Hematopoietic multipotent progenitor cell (in vitro differentiated cells): ENCODE measurements around the gene CCBE1. TPM values are rescaled to one million over a fixed set of nuclear protein-coding genes. Genes with fewer than 3 reads are reported as not detected.
"Not testable (repeated sequence)": the region's sequence is repeated elsewhere in the genome, so short reads cannot be mapped to it uniquely, and the experiment has no call there.

ENCODE experiments used
- DNase-seq, 3 donors: peaks; one replicate each; pipeline ENCODE4 v3.0.0-alpha.2; 2011 to 2015; ENCODE audit warnings: low read depth in 2 of 3, low spot score in 2 of 3
- total RNA-seq: library from RNA; depleted of rRNA; stranded (reverse); fragments of >200 nt; gene quantifications from one replicate; pipeline ENCODE4 v1.2.3, GENCODE V29; 2012

CCBE1 gene
- total RNA-seq, 1 donor: under 0.01 TPM

- no peak for DNase-seq
Measured at GRCh38 chr18:59550174-59550516, 147.1 kb downstream of the CCBE1 start.

GRCh38 chr18:59549503-59550173, 147.6 kb downstream of the CCBE1 start:
- DNase-seq: no peak

GRCh38 chr18:59547581-59548182, 149.5 kb downstream of the CCBE1 start:
- DNase-seq: no peak

- no peak for DNase-seq
Measured at GRCh38 chr18:59546188-59546587, 151.0 kb downstream of the CCBE1 start.

DNA sequence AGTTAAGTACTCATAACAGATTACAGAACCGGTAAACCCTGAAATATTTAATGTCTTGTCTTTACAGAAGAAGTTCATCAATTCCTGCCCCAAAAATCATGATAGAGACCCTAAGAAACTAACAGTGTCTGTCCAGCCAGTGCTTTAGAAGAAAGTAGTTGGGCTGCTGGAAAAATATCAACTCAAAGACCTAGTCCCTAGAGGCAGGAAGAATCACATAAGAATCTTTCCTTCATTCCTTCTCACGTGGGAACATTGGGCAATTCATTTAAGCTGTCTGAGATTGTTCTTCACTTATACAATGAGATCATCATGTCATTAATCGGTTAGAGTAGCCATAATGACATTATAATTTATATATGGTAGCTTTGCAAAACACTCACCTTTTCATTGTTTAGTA, 156.4 kb downstream of the CCBE1 start:
- no peak for DNase-seq

GRCh38 chr18:59540346-59540745, 156.9 kb downstream of the CCBE1 start:
- no peak for DNase-seq

DNA sequence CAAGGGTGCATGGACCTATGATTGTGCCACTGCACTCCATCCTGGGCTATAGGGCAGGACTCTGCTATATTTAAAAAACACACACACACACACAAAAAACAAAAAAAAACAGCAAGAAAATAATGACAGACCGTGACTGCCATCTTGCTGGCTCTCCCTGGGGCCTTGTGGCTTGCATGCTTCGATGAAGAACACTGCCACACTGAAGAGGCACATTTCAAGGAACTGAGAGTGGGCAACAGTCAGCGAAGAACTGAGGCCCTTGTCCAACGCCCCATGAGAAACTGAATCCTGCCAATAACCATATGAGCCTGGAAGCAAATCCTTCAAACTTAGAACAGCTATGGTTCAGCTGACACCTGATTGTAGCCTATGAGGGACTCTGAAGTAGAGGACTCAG, 158.1 kb downstream of the CCBE1 start:
- no peak for DNase-seq

DNA sequence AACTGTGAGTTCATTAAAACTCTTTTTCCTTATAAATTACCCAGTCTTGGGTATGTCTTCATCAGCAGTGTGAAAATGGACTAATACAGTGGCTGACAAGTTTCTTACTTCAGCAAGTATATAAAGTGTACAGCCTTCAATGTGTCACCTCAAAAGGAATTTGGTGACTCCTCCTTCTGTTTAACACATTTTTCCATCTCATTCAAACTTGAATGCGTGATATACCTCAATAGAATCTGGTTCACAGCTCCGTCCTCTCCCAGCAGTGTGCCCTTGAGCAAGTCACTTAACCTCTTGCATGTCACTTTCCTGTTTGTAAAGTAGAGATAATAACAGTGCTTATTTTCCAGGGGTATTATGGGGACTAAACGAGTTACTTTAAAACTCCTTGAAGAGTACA, 159.6 kb downstream of the CCBE1 start:
- DNase-seq: no peak

- no peak for DNase-seq
Measured at GRCh38 chr18:59536166-59536565, 161.1 kb downstream of the CCBE1 start.

DNA sequence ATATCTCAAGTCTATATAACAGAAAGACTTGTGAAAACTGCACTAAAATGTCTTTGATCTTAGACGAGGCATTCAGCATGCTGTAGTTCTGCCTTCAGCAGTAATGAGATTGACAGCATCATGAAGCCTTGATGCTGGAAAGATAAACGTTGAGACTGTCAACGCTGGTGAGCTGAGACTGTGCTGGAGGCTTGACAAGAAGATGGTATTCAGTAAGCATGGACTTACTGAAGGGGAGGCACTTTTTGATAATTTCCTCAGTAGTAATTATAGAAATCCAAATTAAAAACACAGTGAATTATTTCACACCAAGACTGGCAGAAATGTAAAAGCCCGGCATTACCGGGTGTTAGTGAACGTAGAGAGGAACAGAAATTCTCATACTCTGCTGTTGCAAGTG, 162.2 kb downstream of the CCBE1 start:
- no peak for DNase-seq

GRCh38 chr18:59528866-59529265, 168.4 kb downstream of the CCBE1 start:
- DNase-seq: no peak

DNA sequence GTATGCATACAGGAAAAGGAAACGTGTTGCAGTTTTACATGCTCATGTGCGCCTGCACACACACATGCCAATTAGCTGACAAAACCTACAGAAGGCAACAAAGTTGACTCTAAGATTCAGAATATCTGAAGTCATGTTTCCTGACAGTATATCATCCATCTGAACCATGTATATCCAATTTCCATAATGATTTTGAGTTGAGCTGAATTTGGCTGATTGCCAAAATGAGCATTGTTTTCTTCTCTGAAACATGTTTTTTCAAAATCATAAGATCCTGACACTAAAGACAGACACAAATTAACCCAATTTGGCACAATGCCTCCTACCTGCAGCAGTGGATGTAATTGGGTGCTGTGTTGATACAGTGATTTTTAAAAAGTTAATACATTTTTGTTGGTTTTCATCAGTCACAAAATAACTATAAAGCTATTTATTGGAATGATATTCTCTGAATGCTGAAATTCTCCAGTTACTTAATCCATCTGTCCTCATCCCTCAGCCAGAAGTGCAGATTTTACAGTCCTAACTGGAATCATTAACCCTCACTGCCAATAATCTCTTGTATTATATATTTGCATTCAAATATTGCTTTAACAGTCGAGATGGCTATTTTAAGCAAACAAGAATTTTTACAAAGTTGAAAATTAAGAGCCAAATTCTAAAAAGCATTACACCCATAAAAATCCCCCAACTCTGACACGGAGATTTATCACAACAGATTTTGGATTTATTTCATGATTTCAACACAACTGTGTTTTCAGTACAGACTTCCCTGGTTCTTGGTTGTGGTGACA, 176.5 kb downstream of the CCBE1 start:
- no peak for DNase-seq

DNA sequence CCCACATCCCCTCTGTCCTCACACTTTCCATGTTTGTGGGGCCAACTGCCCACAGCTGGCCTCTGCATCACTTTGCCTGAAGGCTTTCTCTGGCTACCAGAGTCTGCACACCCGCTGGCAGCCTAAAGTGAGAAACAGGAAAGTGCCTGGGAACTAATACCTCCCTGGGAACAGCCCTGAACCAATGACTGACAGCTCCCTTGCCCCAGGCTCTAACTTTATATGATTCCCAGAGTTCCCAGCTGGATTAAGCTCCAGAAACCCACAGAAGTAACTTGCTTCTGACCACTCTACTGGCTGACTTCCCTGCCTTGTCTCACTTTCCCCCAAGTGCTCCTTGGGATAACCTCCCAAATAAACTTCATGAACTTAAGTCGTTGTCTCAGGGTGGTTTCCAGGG, 178.5 kb downstream of the CCBE1 start:
- DNase-seq: no peak

DNA sequence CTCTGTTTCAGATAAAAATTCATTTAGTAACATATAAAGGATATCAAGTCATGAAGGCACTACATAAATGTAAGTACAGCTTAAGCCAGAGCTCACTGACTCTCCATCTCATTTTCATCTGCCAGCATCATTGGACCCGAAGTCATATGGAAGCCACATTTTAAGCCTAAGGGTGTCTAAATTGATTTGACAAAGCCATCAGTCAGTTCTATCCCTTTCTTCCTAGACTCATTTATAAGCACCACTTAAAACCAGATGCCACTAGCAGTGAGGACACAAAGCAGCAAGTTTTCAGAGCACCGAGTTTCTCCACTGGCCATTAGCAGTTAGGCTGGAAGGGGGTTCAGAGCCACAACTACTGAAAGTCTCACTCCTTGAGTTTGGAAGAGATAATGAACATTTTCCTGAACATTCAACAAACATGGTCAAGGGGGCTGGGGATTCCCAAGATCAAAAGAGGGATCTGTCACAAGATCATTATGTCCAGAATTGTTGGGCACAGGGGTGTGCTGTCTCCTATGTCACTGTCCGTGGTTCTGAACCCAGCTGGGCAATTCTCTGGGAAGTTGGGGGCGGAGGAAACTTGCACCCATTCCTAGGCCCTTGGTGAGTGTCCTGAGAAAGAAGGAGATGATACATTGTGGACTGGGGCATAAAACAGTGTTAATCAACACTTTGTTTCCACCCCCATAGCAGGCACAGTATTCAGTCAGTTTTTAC, 179.6 kb downstream of the CCBE1 start:
- peak in 1 of 3 donors; percentile 0 for DNase-seq

- DNase-seq: no peak
Measured at GRCh38 chr18:59516356-59517155, 180.7 kb downstream of the CCBE1 start.

- DNase-seq: not testable (repeated sequence)
Measured at GRCh38 chr18:59515956-59516355, 181.3 kb downstream of the CCBE1 start.

GRCh38 chr18:59515147-59515546, 182.1 kb downstream of the CCBE1 start:
- DNase-seq: no peak

DNA sequence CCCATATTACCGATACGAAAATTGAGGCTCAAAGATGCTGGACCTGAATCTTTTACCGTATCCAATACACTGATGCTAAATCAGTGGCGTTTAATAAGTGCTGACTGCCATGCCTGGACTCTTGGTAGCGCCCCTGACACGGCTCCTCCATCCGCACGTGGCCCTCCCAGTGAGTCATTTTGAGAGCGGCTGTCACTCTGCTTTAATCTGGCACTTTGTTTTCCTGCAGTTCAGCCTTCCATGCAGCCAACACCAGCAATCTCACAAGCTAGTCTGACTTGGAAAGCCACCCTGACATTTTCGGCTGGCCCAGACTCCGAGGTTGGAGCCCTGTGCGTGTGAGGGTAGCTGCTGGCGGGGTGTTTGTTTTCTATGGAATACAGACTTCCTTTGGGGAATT, 183.0 kb downstream of the CCBE1 start:
- DNase-seq: no peak

DNA sequence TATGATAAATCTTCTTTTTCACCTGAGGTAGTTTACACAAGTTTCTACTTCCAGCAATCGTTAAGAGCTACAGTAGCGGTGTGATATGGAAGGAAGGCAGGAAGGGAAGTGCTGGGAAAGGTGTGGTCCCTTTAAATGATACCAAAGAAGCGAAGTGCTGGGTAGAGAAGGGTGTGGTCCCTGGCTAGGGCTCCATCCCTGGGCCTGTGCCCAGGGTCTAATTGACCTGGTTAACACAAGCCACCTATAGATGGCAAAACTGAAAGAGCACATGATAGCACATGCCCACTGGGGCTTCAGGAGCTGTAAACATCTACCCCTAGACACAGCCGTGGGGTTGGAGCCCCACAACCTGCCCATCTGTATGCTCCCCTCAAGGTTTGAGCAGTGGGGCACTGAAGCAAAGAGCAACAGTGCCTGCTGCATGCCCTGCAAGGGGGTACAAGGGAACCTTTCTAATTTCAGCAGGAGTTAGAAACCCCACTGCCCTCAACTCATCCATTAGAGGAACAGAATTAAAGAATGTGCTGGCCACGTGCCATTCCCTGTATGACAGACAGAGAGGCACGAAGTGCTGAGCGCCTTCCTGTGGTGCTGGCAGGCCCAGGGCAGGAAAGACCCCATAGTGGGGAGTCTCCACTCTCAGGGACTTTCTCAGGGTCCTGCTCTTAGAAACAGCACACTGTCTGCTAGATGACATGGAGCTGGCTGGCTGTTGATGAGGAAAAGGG, 185.0 kb downstream of the CCBE1 start:
- no peak for DNase-seq
